Stimulated activated effector memory CD8-positive, alpha-beta T cell treated with anti-CD3 and anti-CD28 coated beads, Interleukin-12 subunit alpha, Interleukin-12 subunit beta, amount 100 ng/mL, for 72 hours (primary cell): ENCODE data around the gene ZSWIM4.
"Not testable (repeated sequence)": the region's sequence is repeated elsewhere in the genome, so short reads cannot be mapped to it uniquely, and the experiment has no call there.

ENCODE experiments used
- ATAC-seq: fragments of 150-1000 bp; cut with Tn5 transposase; 2 replicates; pipeline ENCODE4 v1.10.0; 2021
- DNase-seq, 2 donors: peaks; one replicate each; pipeline ENCODE4 v3.0.0; 2021 to 2022; ENCODE audit warnings: low spot score in 2 of 2
- H3K27ac Mint-ChIP-seq: one replicate; pipeline ENCODE4 v1.8.0; 2022; ENCODE audit warnings: mild to moderate bottlenecking, mixed read lengths
- H3K36me3 Mint-ChIP-seq: one replicate; pipeline ENCODE4 v1.8.0; 2022; ENCODE audit warnings: mild to moderate bottlenecking, mixed read lengths
- H3K4me1 Mint-ChIP-seq: one replicate; pipeline ENCODE4 v1.8.0; 2022; ENCODE audit warnings: mixed read lengths
- H3K4me3 Mint-ChIP-seq: one replicate; pipeline ENCODE4 v1.8.0; 2022; ENCODE audit warnings: mild to moderate bottlenecking, mixed read lengths
- H3K9me3 Mint-ChIP-seq: one replicate; pipeline ENCODE4 v1.8.0; 2022; ENCODE audit warnings: mixed read lengths

ZSWIM4 gene

GRCh38 chr19:13794757-13795589 is at the start of gene ZSWIM4:
Gene ZSWIM4, plus strand, starts transcription at chr19:13795443. Its CDS starts 206 bp downstream, at chr19:13795649.
- H3K4me3 Mint-ChIP-seq: peak within 1 kb of the TSS; percentile 99
- peaks cover 31% of the 10 kb centered on the region for H3K4me1 Mint-ChIP-seq
- peak; percentile 83 to 96 for DNase-seq
- no peaks in the 10 kb centered on the region for H3K9me3 Mint-ChIP-seq
- peak within 1 kb of the TSS; percentile 94 for H3K27ac Mint-ChIP-seq
- ATAC-seq: peak; percentile 99
- peaks cover 10% of the 10 kb centered on the region for H3K36me3 Mint-ChIP-seq

- Mint-ChIP-seq H3K27ac (peak overlapping the region; percentile 84), H3K4me3 (peak overlapping the region; percentile 79), H3K9me3 (no peaks in the 10 kb centered on the region), H3K4me1 (peaks cover 16% of the 10 kb centered on the region), H3K36me3 (peaks cover 25% of the 10 kb centered on the region)
- no peak for DNase-seq
- ATAC-seq: no peak
Observed at GRCh38 chr19:13747098-13747453, 48.2 kb upstream of the ZSWIM4 start.

GRCh38 chr19:13748169-13748828 is 46.9 kb upstream of the ZSWIM4 start:
- peak overlapping the region; percentile 84 for H3K27ac Mint-ChIP-seq
- ATAC-seq: peak; percentile 3
- no peaks in the 10 kb centered on the region for H3K9me3 Mint-ChIP-seq
- H3K4me3 Mint-ChIP-seq: peak overlapping the region; percentile 79
- peaks cover 38% of the 10 kb centered on the region for H3K36me3 Mint-ChIP-seq
- peaks cover 16% of the 10 kb centered on the region for H3K4me1 Mint-ChIP-seq
- peak in 1 of 2 donors; percentile 59 for DNase-seq

- no peaks in the 10 kb centered on the region for H3K9me3 Mint-ChIP-seq
- no peak for DNase-seq
- no peak overlapping the region for H3K4me3 Mint-ChIP-seq
- peaks cover 69% of the 10 kb centered on the region for H3K36me3 Mint-ChIP-seq
- H3K4me1 Mint-ChIP-seq: peaks cover 16% of the 10 kb centered on the region
- ATAC-seq: no peak
- peak overlapping the region; percentile 20 for H3K27ac Mint-ChIP-seq
Observed at GRCh38 chr19:13751436-13751835, 43.8 kb upstream of the ZSWIM4 start.

GRCh38 chr19:13753622-13754021 is 41.6 kb upstream of the ZSWIM4 start:
- peaks cover 86% of the 10 kb centered on the region for H3K36me3 Mint-ChIP-seq
- not testable (repeated sequence) for ATAC-seq, H3K4me3 Mint-ChIP-seq, H3K27ac Mint-ChIP-seq, DNase-seq, H3K9me3 Mint-ChIP-seq
- H3K4me1 Mint-ChIP-seq: peaks cover 16% of the 10 kb centered on the region

- Mint-ChIP-seq H3K4me3 (no peak overlapping the region), H3K4me1 (peaks cover 5% of the 10 kb centered on the region), H3K9me3 (no peaks in the 10 kb centered on the region), H3K36me3 (peaks cover 100% of the 10 kb centered on the region), H3K27ac (no peak overlapping the region)
- ATAC-seq (no peak), DNase-seq (no peak)
Observed at GRCh38 chr19:13756210-13756609, 39.0 kb upstream of the ZSWIM4 start.

GRCh38 chr19:13757805-13758772 is 37.2 kb upstream of the ZSWIM4 start:
- H3K27ac Mint-ChIP-seq: peak overlapping the region; percentile 69
- no peak for ATAC-seq
- peaks cover 94% of the 10 kb centered on the region for H3K36me3 Mint-ChIP-seq
- no peaks in the 10 kb centered on the region for H3K9me3 Mint-ChIP-seq
- no peak for DNase-seq
- H3K4me3 Mint-ChIP-seq: no peak overlapping the region
- peaks cover 11% of the 10 kb centered on the region for H3K4me1 Mint-ChIP-seq

- ATAC-seq (no peak), DNase-seq (no peak)
- Mint-ChIP-seq H3K4me1 (peaks cover 18% of the 10 kb centered on the region), H3K27ac (no peak overlapping the region), H3K4me3 (no peak overlapping the region), H3K36me3 (peaks cover 87% of the 10 kb centered on the region), H3K9me3 (no peaks in the 10 kb centered on the region)
Observed at GRCh38 chr19:13758795-13759194, 36.4 kb upstream of the ZSWIM4 start.

- Mint-ChIP-seq H3K36me3 (peaks cover 73% of the 10 kb centered on the region), H3K9me3 (no peaks in the 10 kb centered on the region), H3K4me1 (peaks cover 36% of the 10 kb centered on the region), H3K4me3 (no peak overlapping the region), H3K27ac (no peak overlapping the region)
- no peak for ATAC-seq
- no peak for DNase-seq
Observed at GRCh38 chr19:13761423-13761822, 33.8 kb upstream of the ZSWIM4 start.

- Mint-ChIP-seq H3K4me1 (peaks cover 37% of the 10 kb centered on the region), H3K9me3 (no peaks in the 10 kb centered on the region), H3K4me3 (peak overlapping the region; percentile 78), H3K36me3 (peaks cover 68% of the 10 kb centered on the region), H3K27ac (no peak overlapping the region)
- DNase-seq (no peak), ATAC-seq (no peak)
Observed at GRCh38 chr19:13762635-13763235, 32.5 kb upstream of the ZSWIM4 start.

GRCh38 chr19:13763265-13763664 is 32.0 kb upstream of the ZSWIM4 start:
- H3K36me3 Mint-ChIP-seq: peaks cover 63% of the 10 kb centered on the region
- ATAC-seq: no peak
- no peak overlapping the region for H3K27ac Mint-ChIP-seq
- no peaks in the 10 kb centered on the region for H3K9me3 Mint-ChIP-seq
- peaks cover 33% of the 10 kb centered on the region for H3K4me1 Mint-ChIP-seq
- no peak for DNase-seq
- H3K4me3 Mint-ChIP-seq: peak overlapping the region; percentile 78

GRCh38 chr19:13764101-13764807 is 31.0 kb upstream of the ZSWIM4 start, which contains the start of gene MRI1:
Gene MRI1, plus strand, starts transcription at chr19:13764522. Its CDS starts 67 bp downstream, at chr19:13764589.
- Mint-ChIP-seq H3K36me3 (peaks cover 61% of the 10 kb centered on the region), H3K4me3 (peak within 1 kb of the TSS; percentile 78), H3K9me3 (no peaks in the 10 kb centered on the region), H3K27ac (peak within 1 kb of the TSS; percentile 78), H3K4me1 (peaks cover 32% of the 10 kb centered on the region)
- ATAC-seq: peak; percentile 83
- peak; percentile 49 to 82 for DNase-seq

GRCh38 chr19:13764821-13765394 is 30.3 kb upstream of the ZSWIM4 start:
- Mint-ChIP-seq H3K27ac (peak overlapping the region; percentile 78), H3K36me3 (peaks cover 61% of the 10 kb centered on the region), H3K4me1 (peaks cover 32% of the 10 kb centered on the region), H3K4me3 (peak overlapping the region; percentile 78), H3K9me3 (no peaks in the 10 kb centered on the region)
- DNase-seq (peak in 1 of 2 donors; percentile 29), ATAC-seq (peak; percentile 76)
